OCI-LY1 (cell line): ENCODE data around the gene CETN3.

ENCODE experiments used
- CTCF ChIP-seq: fragments of 200-600 bp; sonication (generic), shearing (Covaris generic); IDR thresholded peaks from 2 replicates; pipeline ENCODE4 v1.5.1; 2017; ENCODE audit warnings: mild to moderate bottlenecking, antibody characterized with exemption, low read length, moderate library complexity, mixed read lengths
- EZH2 ChIP-seq: fragments of 200-600 bp; sonication (generic), shearing (Covaris generic); IDR thresholded peaks from 2 replicates; pipeline ENCODE4 v1.8.0; 2017; ENCODE audit warnings: borderline replicate concordance, mixed run types, mild to moderate bottlenecking, antibody characterized with exemption, low read length, moderate library complexity, mixed read lengths

GRCh38 chr5:90402521-90403255 lies 6.9 kb downstream of the CETN3 start:
- TF ChIP-seq CTCF = no peak
- no peak for TF ChIP-seq EZH2
